ENCODE data around the gene FSTL5.

Gene FSTL5

GRCh38 chr4:161360982-161361381 is 802.8 kb downstream of the FSTL5 start:
- H3K9me2 ChIP-seq (replicated peaks; ENCODE audit: insufficient read depth, low read length) = no peaks in the 10 kb centered on the region
- H3K9ac ChIP-seq (ENCODE audit: low read length) = no peak overlapping the region
- no peaks in the 10 kb centered on the region for H3K4me1 ChIP-seq (ENCODE audit: low read length)
- no peaks in the 10 kb centered on the region for H3F3A ChIP-seq (ENCODE audit: insufficient read depth, low read length)
- TF ChIP-seq CTCF (IDR thresholded peaks at IDR 0.05; ENCODE audit: low read length) = no peak
- TF ChIP-seq EZH2 (optimal IDR thresholded peaks at IDR 0.05; ENCODE audit: low read depth, low read length) = no peak
- TF ChIP-seq EZH2phosphoT487 (IDR thresholded peaks at IDR 0.05; ENCODE audit: low read length) = no peak
- no peak overlapping the region for H3K27ac ChIP-seq (ENCODE audit: low read length)
- H3K4me3 ChIP-seq (ENCODE audit: low read length) = no peak overlapping the region
- H2AFZ ChIP-seq (ENCODE audit: low read length) = no peak overlapping the region
- H3K9me3 ChIP-seq (replicated peaks; ENCODE audit: insufficient read depth, low read length) = no peaks in the 10 kb centered on the region
- no peak for DNase-seq
- no peaks in the 10 kb centered on the region for H3K36me3 ChIP-seq (replicated peaks; ENCODE audit: insufficient read depth, low read length)
- H4K20me1 ChIP-seq (ENCODE audit: insufficient read depth, low read length) = no peaks in the 10 kb centered on the region
- H3K79me2 ChIP-seq (ENCODE audit: low read length) = no peaks in the 10 kb centered on the region
- H3K27me3 ChIP-seq (replicated peaks; ENCODE audit: insufficient read depth, low read length) = no peaks in the 10 kb centered on the region
- H3K4me2 ChIP-seq (ENCODE audit: low read depth, low read length) = no peak overlapping the region

- H3K79me2 ChIP-seq (ENCODE audit: low read length) = no peaks in the 10 kb centered on the region
- no peaks in the 10 kb centered on the region for H3K36me3 ChIP-seq (replicated peaks; ENCODE audit: insufficient read depth, low read length)
- no peak overlapping the region for H3K4me2 ChIP-seq (ENCODE audit: low read depth, low read length)
- H3K27me3 ChIP-seq (replicated peaks; ENCODE audit: insufficient read depth, low read length) = no peaks in the 10 kb centered on the region
- no peaks in the 10 kb centered on the region for H3K9me2 ChIP-seq (replicated peaks; ENCODE audit: insufficient read depth, low read length)
- no peak overlapping the region for H3K9ac ChIP-seq (ENCODE audit: low read length)
- no peaks in the 10 kb centered on the region for H3K4me1 ChIP-seq (ENCODE audit: low read length)
- no peaks in the 10 kb centered on the region for H3F3A ChIP-seq (ENCODE audit: insufficient read depth, low read length)
- no peaks in the 10 kb centered on the region for H3K9me3 ChIP-seq (replicated peaks; ENCODE audit: insufficient read depth, low read length)
- no peaks in the 10 kb centered on the region for H4K20me1 ChIP-seq (ENCODE audit: insufficient read depth, low read length)
- no peak overlapping the region for H2AFZ ChIP-seq (ENCODE audit: low read length)
- DNase-seq = no peak
- no peak overlapping the region for H3K27ac ChIP-seq (ENCODE audit: low read length)
- no peak for TF ChIP-seq CTCF (IDR thresholded peaks at IDR 0.05; ENCODE audit: low read length)
- TF ChIP-seq EZH2phosphoT487 (IDR thresholded peaks at IDR 0.05; ENCODE audit: low read length) = no peak
- TF ChIP-seq EZH2 (optimal IDR thresholded peaks at IDR 0.05; ENCODE audit: low read depth, low read length) = no peak
- no peak overlapping the region for H3K4me3 ChIP-seq (ENCODE audit: low read length)
Observed at GRCh38 chr4:161359491-161359890, 804.3 kb downstream of the FSTL5 start.

- no peaks in the 10 kb centered on the region for H3K79me2 ChIP-seq (ENCODE audit: low read length)
- no peak for DNase-seq
- H3K4me2 ChIP-seq (ENCODE audit: low read depth, low read length) = no peak overlapping the region
- no peaks in the 10 kb centered on the region for H3K27me3 ChIP-seq (replicated peaks; ENCODE audit: insufficient read depth, low read length)
- H3K9ac ChIP-seq (ENCODE audit: low read length) = no peak overlapping the region
- no peak overlapping the region for H2AFZ ChIP-seq (ENCODE audit: low read length)
- no peaks in the 10 kb centered on the region for H3F3A ChIP-seq (ENCODE audit: insufficient read depth, low read length)
- no peaks in the 10 kb centered on the region for H3K9me3 ChIP-seq (replicated peaks; ENCODE audit: insufficient read depth, low read length)
- H4K20me1 ChIP-seq (ENCODE audit: insufficient read depth, low read length) = no peaks in the 10 kb centered on the region
- TF ChIP-seq EZH2 (optimal IDR thresholded peaks at IDR 0.05; ENCODE audit: low read depth, low read length) (no peak), EZH2phosphoT487 (IDR thresholded peaks at IDR 0.05; ENCODE audit: low read length) (no peak), CTCF (IDR thresholded peaks at IDR 0.05; ENCODE audit: low read length) (no peak)
- no peak overlapping the region for H3K4me3 ChIP-seq (ENCODE audit: low read length)
- no peak overlapping the region for H3K27ac ChIP-seq (ENCODE audit: low read length)
- no peaks in the 10 kb centered on the region for H3K4me1 ChIP-seq (ENCODE audit: low read length)
- no peaks in the 10 kb centered on the region for H3K9me2 ChIP-seq (replicated peaks; ENCODE audit: insufficient read depth, low read length)
- no peaks in the 10 kb centered on the region for H3K36me3 ChIP-seq (replicated peaks; ENCODE audit: insufficient read depth, low read length)
Observed at GRCh38 chr4:161356351-161356750, 807.4 kb downstream of the FSTL5 start.
